Activated naive CD4-positive, alpha-beta T cell treated with anti-CD3 and anti-CD28 coated beads, Interleukin-2, amount 50 U/mL, for 72 hours (primary cell): ENCODE data around the gene BRD9. TPM values are rescaled to one million over a fixed set of nuclear protein-coding genes. Genes with fewer than 3 reads are reported as not detected.
A peak's percentile ranks its signal among the peaks of the same experiment; 100 is the strongest.

ENCODE experiments used
- ATAC-seq, 2 donors: fragments of 150-1000 bp; cut with Tn5 transposase; 2 replicates each; pipeline ENCODE4 v1.10.0; 2021; ENCODE audit warnings: mild to moderate bottlenecking in 2 of 2, moderate library complexity in 2 of 2
- DNase-seq, 2 donors: peaks; one replicate each; pipeline ENCODE4 v3.0.0; 2021 to 2022; ENCODE audit warnings: low spot score in 2 of 2
- H3K27ac Mint-ChIP-seq, 2 donors: one replicate each; pipeline ENCODE4 v1.8.0; 2022; ENCODE audit warnings: mild to moderate bottlenecking in 2 of 2, mixed read lengths in 2 of 2
- H3K36me3 Mint-ChIP-seq, 2 donors: one replicate each; pipeline ENCODE4 v1.8.0; 2022; ENCODE audit warnings: mixed read lengths in 2 of 2
- H3K9me3 Mint-ChIP-seq, 2 donors: one replicate each; pipeline ENCODE4 v1.8.0; 2022; ENCODE audit warnings: mixed read lengths in 2 of 2
- total RNA-seq, 2 donors: library from RNA; stranded (reverse); gene quantifications; one replicate each; pipeline ENCODE4 v1.2.3, GENCODE V29; 2022

BRD9 gene
- total RNA-seq, 2 donors from 2014 or later, result 60.4 to 61.7 TPM

DNA sequence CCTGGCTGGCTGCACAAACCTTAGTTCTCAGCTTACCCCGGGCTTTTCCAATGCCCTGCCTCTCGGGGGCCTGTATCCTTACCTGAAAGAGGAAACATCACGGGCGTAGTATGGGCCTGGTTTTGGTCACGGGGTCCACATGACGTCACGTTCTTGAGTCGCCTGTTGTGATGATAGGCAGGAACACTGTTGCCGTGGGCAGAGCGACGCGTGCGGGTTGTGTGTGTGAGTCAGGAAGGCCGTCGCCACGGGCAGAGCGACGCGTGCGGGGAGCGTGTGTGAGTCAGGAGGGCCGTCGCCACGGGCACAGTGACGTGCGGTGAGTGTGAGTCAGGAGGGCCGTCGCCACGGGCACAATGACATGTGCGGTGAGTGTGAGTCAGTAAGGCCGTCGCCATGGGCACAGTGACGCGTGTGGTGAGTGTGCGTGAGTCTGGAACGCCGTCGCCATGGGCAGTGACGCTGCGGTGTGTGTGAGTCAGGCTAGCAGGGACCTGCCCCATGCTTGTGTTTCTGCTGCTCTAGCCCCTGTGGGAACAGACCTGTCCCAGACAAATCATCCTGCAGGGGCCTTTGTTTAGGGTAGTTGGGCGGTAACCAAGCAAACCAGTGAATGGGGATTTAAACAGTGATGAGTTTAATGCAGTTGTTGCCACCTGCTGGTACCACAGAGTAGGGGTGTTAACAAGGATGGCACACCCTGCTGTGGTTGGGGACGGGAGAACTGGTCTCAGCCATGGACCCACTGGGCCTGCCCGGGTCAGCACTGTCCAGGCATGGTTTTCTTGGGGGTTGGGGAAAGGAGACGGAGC is 19.9 kb upstream of the BRD9 start:
- H3K27ac Mint-ChIP-seq, result peak overlapping the region; percentile 60 to 93
- peaks cover 30 to 34% of the 10 kb centered on the region in 2 donors for H3K36me3 Mint-ChIP-seq
- ATAC-seq (peak; percentile 90 to 94), DNase-seq (peak; percentile 28 to 86)
- no peaks in the 10 kb centered on the region for H3K9me3 Mint-ChIP-seq

DNA sequence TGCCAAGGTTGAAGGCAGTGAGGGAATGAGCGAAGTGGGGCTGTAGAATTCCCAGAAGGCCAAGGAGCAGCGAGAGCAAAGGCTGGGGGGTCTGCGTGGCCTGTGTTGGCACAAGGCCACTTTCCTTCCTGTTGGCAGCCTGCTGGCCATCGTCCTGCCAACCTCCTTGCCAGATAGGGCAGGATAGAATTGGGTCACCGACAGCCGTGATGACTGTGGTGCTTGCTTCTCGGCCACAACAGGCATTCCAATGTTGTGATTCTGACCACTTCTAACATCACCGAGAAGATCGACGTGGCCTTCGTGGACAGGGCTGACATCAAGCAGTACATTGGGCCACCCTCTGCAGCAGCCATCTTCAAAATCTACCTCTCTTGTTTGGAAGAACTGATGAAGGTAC is 19.0 kb upstream of the BRD9 start:
- no peaks in the 10 kb centered on the region for H3K9me3 Mint-ChIP-seq
- DNase-seq (peak in 1 of 2 donors; percentile 50), ATAC-seq (no peak)
- peak overlapping the region; percentile 23 to 93 for H3K27ac Mint-ChIP-seq
- peaks cover 30 to 34% of the 10 kb centered on the region in 2 donors for H3K36me3 Mint-ChIP-seq

DNA sequence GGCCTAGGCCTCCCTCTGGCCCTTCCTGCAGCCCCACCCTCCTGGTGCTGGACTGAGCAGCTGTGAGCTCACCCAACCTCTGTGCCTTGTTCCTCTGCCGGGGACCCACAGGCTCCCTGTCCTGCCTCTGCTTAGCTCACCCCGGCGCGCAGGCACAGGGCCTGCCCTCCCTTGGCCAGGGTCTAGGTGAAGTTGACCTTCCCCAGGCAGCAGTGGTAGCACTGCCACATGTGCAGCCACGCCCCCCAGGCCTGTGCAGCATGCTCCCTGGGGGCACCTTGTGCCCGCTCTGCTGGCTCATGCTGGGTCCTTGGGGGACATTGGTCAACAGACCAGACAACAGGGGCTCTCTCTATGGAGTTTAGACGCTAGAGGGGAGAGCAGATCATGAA is 18.2 kb upstream of the BRD9 start:
- Mint-ChIP-seq H3K9me3 (no peaks in the 10 kb centered on the region), H3K27ac (peak overlapping the region; percentile 44 to 81), H3K36me3 (peaks cover 31 to 34% of the 10 kb centered on the region in 2 donors)
- no peak for ATAC-seq
- DNase-seq, result no peak

DNA sequence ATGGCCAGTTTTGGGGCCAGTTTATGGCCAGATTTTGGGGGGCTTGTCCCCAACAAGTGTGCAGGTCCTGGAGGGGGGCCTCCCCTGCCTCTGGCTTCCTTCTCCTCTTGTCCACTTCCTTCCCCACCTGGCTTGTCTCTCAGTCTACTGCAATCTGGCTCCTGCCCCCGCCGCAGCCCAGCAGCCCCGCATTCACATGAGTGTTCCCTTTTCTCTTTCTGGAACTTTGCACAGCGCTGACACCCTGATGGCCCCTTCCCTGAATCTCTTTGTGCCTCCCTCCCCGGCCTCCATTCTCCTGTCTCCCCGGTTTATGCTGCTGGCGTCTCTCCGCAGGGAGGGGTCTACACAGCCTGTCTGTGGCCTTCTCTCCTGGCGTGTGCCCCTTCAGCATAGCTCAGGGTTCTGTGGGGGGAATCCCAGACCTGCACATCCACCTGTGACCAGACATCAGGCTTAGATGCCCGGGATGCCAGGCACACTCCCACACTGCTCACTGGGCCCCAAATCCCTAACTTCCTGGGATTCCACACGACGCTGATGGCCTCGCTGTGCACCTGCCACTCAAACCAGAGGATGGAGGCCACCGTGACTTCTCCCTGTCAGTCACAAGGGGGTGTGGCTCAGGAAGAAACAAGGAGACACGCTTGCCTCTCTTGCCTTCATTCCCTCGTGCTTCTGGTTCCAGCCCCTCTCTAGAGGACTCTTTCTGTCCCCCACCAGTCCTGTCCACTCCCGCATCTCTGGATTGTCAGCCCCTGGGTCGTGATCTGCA is 17.6 kb upstream of the BRD9 start:
- ATAC-seq (no peak), DNase-seq (peak in 1 of 2 donors; percentile 42)
- peaks cover 37 to 38% of the 10 kb centered on the region in 2 donors for H3K36me3 Mint-ChIP-seq
- peak overlapping the region; percentile 81 to 87 for H3K27ac Mint-ChIP-seq
- H3K9me3 Mint-ChIP-seq, result no peaks in the 10 kb centered on the region

DNA sequence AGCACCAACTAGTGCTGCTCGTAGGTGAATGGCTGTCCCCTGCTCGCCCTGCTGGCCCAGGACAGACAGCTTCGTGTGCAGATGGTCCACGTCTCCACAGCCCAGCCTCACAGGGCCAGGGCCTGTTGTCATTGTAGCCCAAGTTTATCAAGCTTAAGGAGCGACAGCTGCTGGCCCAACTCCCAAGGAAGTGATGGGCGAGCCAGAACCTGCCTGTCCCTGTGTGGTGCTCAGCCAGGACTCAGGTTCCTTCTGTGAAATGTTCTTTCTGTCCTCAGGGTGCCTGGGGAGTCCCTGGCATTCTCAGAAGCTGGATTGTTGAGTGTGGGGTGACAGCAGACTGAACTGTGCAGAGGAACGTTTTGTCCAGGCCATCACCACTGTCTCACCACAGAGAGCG is 16.5 kb upstream of the BRD9 start:
- Mint-ChIP-seq H3K27ac (no peak overlapping the region), H3K36me3 (peaks cover 27 to 34% of the 10 kb centered on the region in 2 donors), H3K9me3 (no peaks in the 10 kb centered on the region)
- peak in 1 of 2 donors; percentile 42 for DNase-seq
- no peak for ATAC-seq

DNA sequence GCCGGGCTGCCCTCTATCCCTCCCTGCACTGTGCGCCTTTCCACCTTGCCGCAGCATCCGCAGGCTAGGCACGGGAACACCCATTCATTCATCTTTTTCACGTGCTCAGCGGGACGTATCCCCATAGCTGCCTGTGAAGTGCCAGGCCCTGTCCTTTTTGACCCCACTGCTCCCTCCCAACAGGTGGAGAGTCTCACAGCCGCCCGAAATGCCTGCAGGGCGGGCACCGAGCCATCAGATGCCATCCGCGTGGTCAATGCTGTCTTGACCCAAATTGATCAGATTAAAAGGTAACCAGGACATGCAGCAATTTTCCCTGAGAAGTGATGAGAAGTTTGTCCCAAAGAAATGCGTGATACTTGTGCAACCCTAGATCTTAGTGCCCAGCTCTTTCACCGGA is 15.6 kb upstream of the BRD9 start:
- Mint-ChIP-seq H3K9me3 (no peaks in the 10 kb centered on the region), H3K36me3 (peaks cover 25 to 28% of the 10 kb centered on the region in 2 donors), H3K27ac (no peak overlapping the region)
- peak in 1 of 2 donors; percentile 37 for DNase-seq
- ATAC-seq, result no peak

DNA sequence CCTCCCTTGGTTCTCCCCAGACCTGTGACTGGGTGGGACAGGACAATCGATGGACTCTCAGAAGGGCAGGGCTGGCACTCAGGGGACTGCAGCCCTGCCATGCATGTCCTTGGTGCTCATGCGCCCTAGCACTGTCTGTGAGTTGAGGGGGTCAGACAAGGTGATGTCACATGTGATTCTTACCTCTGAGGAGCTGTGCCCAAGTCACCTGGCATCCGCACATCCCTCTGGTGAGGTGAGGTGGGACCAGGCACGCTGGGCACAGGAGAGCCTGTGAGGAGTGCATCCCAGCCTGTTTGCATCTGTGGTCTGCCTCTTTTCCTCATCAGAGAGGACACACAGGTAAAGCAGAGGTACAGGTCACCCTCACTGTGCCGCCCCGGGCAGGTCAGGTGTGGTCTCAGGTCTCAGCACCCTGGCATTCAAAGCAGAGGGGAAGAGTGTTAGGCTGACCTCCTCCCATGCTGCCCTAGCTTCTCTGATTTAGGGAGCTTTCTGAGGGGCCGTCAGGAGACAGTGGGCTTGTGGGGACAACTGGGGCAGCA is 14.8 kb upstream of the BRD9 start:
- Mint-ChIP-seq H3K36me3 (peaks cover 18 to 26% of the 10 kb centered on the region in 2 donors), H3K9me3 (no peaks in the 10 kb centered on the region), H3K27ac (no peak overlapping the region)
- ATAC-seq (no peak), DNase-seq (peak in 1 of 2 donors; percentile 53)

DNA sequence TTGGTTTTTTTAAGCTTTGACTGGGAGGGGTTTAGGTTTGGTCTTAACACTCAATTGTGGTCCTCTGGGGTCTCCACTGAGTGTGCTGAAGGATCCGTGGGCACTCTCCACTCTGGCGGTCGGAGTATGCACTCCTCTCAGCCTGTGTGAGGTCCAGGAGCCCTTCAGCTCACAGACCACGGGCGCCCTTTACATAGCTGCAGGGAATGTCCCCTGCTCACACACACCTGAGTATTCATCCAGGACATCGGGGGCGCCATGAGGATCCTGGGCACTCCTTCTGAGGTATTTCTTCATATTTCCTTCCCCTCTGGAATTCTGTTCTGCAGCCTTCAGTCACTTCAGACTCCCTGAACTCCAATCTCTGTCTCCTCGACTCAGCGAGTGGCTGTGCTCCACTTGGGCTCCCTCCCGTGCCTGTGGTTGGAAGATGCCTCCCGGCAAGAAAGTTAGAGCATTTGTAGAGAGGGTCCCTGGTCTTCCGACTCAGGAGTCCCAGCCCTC is 12.6 kb upstream of the BRD9 start:
- H3K36me3 Mint-ChIP-seq, result peaks cover 14 to 26% of the 10 kb centered on the region in 2 donors
- H3K9me3 Mint-ChIP-seq, result no peaks in the 10 kb centered on the region
- no peak overlapping the region for H3K27ac Mint-ChIP-seq
- ATAC-seq, result no peak
- no peak for DNase-seq

DNA sequence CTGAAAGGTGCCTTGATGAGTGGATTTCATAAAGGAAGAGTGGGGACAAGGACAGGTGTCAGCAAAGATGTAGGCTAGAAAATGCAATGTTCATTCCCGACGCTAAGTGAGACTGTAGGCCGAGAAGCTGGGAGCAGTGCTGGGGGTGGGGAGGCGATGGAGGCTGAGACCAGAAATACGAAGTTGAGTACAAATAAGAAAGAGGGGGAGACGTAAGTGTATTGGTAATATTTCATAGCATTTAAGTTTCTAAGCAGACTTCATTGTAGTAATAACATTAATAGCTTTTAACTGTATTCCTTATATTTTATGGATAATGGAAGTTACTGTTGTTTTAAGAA is 11.1 kb upstream of the BRD9 start:
- ATAC-seq, result no peak
- H3K36me3 Mint-ChIP-seq, result peaks cover 14 to 21% of the 10 kb centered on the region in 2 donors
- H3K27ac Mint-ChIP-seq, result no peak overlapping the region
- H3K9me3 Mint-ChIP-seq, result no peaks in the 10 kb centered on the region
- no peak for DNase-seq

DNA sequence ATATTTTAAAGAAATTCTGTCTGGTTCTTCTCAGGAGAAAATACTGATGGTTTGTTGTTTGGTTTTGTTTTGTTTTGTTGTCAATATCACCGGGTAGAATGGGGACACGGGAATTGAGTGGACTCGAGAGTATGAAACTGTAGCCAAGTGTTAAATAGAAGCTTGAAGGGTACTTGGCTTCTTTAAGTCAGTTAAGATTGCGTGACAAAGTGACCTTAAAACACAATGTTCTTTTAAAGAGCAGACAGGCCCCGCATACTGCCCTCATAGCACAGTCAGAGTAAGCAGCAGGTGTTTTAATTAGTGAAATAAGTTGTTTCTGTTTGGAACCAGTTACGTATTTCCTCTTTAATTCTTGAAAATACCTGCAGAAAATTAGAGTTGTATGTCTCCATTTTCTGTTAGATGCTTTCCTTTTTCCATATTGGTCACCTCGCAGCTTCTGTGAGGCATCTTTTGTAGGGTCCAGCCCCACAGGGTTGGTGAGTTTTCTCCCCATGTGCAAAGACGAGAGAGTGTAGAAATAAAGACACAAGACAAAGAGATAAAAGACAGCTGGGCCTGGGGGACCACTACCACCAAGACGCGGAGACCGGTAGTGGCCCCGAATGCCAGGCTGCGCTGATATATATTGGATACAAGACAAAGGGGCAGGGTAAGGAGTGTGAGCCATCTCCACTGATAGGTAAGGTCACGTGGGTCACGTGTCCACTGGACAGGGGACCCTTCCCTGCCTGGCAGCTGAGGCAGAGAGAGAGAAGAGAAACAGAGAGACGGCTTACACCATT is 9.7 kb upstream of the BRD9 start:
- ATAC-seq, result no peak
- no peak overlapping the region for H3K27ac Mint-ChIP-seq
- peaks cover 9 to 21% of the 10 kb centered on the region in 2 donors for H3K36me3 Mint-ChIP-seq
- H3K9me3 Mint-ChIP-seq, result no peaks in the 10 kb centered on the region
- DNase-seq, result no peak

DNA sequence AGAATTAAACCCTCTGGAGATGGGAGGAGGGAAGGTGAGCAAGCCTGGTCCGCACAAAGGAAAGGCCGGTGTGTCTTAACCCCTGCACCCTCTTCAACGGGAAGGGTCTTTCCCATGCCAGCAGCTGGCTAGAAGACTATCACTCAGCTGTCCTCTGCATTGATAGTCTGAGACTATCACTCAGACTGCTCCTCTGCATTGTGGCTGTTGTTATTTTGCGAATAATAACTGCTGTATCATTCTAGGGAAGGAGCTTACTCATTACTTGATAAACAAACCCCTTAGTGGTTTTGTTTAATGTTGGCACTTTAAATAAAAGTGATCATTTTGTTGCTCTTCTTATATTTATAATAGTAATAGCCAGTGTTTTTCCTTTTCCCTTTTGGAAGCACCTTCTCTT is 8.2 kb upstream of the BRD9 start:
- DNase-seq (no peak), ATAC-seq (no peak)
- Mint-ChIP-seq H3K9me3 (no peaks in the 10 kb centered on the region), H3K27ac (no peak overlapping the region), H3K36me3 (peaks cover 15 to 28% of the 10 kb centered on the region in 2 donors)

DNA sequence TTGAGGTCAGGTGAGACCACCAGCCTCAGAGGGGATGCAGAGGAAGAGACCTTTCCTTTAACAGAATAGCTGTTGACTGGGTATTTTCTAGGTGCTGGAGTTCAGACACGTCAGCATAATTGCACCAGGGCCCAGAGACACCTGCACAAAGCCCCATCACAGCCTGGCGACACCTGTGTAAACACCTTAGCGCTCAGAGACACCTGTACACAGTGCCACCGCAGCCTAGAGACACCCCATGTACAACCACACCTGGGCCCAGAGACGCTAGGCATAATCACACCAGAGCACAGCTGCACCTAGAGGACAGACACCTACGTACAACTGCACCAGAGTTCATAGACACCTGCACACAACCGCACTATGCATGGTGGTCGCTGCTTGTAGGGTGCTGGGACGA is 1.1 kb upstream of the BRD9 start:
- ATAC-seq, result no peak
- Mint-ChIP-seq H3K9me3 (no peaks in the 10 kb centered on the region), H3K27ac (peak overlapping the region; percentile 25 to 74)

DNA sequence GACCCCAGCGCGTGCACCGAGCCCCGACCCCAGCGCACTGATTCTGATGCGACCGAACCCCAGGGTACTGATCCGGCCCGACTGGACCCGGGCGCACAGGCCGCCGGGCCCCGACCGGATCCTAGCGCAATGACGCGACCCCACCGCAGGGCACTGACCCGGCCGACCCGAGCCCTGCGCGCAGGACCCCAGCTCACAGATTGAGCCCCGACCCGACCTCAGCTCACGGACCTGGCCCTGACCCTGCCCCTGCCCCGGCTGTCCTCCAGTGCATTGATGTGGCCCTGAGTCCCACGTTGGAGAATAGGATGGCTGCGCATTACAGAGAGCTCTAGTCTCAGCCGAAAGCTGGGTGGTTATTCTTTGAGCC is 521 bp upstream of the BRD9 start:
- DNase-seq (no peak), ATAC-seq (peak in 1 of 2 donors; percentile 24)
- Mint-ChIP-seq H3K36me3 (peaks cover 29 to 40% of the 10 kb centered on the region in 2 donors), H3K9me3 (no peaks in the 10 kb centered on the region), H3K27ac (peak overlapping the region; percentile 25 to 74)

More for the DNA sequence above, 1.1 kb upstream of the BRD9 start:
- peaks cover 29 to 35% of the 10 kb centered on the region in 2 donors for H3K36me3 Mint-ChIP-seq
- no peak for DNase-seq

DNA sequence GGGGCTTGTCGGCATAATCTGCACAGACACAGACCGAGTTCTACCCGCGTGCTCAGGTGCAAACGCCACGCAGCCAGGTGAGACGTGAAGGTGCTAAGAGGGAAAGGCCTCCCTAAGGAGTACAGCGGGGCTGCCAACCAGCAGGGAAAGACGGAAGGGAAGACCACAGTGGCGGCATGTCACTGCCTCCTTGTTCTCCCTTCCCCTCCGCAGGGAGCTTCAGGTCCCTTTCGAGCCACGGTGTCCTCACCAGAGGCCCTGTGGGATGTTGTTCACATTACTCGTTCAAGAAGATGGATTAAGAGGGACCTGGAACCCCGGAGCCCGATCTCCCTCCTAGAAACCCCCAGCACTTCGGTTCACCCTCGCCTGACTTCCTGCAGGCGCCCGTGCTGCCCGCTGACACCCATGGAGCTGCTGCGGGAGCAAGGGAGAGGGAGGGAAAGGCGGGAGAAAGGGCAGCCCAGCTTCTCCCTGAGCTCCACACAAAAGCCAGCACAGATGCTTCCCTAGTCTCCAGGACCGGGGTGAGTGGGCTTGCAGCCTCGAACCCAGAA is 686 bp downstream of the BRD9 start:
- peak in 1 of 2 donors; percentile 17 for DNase-seq
- H3K36me3 Mint-ChIP-seq, result peaks cover 37 to 42% of the 10 kb centered on the region in 2 donors
- no peak for ATAC-seq

DNA sequence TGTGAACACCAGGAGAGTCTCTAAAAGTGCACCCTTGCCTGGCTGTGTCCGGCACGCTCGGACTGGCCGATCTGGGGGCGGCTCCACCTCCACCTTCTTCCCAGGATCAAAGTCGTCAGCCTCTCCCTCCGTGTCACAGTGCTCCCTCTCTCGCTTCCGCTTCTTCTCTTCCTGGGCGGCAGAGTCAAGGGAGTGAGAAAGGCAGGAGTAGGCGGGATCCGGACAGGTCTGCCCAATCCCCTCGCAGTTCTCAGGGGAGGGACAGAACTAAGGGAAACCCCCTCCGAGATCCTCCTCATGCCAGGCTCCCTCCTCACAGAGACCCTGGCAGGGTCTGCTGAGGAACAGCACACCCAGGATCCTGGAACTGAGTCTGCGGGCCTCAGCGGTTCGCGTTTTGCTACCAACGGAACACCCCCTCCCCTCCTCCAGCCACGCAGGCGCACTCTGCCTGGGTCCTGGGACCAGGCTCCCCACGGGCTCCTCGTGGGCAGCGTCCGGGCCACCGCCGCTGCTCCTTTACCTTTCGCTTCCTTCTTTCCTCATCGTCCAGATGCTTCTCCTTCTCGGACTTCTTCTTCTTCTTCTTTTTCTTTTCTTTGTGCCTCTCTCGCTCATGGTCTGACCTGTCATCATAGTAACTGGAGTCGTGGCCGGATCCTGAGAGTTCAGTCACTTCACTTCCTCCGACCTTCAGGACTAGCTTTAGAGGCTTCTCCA is 1.3 kb downstream of the BRD9 start:
- Mint-ChIP-seq H3K27ac (peak overlapping the region; percentile 84), H3K36me3 (peaks cover 36 to 38% of the 10 kb centered on the region in 2 donors), H3K9me3 (no peaks in the 10 kb centered on the region)
- DNase-seq (no peak), ATAC-seq (no peak)

More for the DNA sequence above, 686 bp downstream of the BRD9 start:
- Mint-ChIP-seq H3K27ac (peak overlapping the region; percentile 84), H3K9me3 (no peaks in the 10 kb centered on the region)
